ENCODE data around the gene C10orf90. TPM values are rescaled to one million over a fixed set of nuclear protein-coding genes. Genes with fewer than 3 reads are reported as not detected.
"Not testable (repeated sequence)": the region's sequence is repeated elsewhere in the genome, so short reads cannot be mapped to it uniquely, and the experiment has no call there.

C10orf90 gene
- total RNA-seq, 2 donors from 2014 or later: not detected

GRCh38 chr10:126561294-126561920 is 109.1 kb downstream of the C10orf90 start:
- Mint-ChIP-seq H3K27me3 (peaks cover 0 to 2% of the 10 kb centered on the region in 2 donors), H3K4me3 (no peak overlapping the region), H3K9me3 (no peaks in the 10 kb centered on the region), H3K4me1 (ENCODE audit: low read depth in 2 of 2) (no peaks in the 10 kb centered on the region), H3K36me3 (no peaks in the 10 kb centered on the region), H3K27ac (no peak overlapping the region)
- ATAC-seq: no peak
- DNase-seq (ENCODE audit: low spot score): no peak

DNA sequence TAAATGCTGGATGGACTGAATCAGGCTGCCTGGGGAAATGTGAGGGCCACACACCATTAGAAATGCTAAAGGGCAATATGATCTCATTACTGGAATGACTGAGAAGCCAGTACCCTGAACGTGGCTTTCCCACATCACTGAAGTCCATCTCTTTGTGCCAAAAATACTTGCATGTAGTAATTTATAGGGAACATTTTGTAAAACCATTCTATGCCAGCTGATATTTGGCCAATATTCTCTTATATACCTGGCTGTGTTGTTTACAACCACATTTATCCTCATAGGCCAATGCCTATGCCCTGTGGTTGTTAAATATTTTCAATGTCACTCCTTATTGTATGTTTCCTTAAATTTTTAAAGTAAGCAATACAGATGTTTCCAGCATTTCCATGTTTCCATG is 111.6 kb downstream of the C10orf90 start:
- Mint-ChIP-seq H3K9me3 (no peaks in the 10 kb centered on the region), H3K36me3 (no peaks in the 10 kb centered on the region), H3K27me3 (peaks cover 0 to 2% of the 10 kb centered on the region in 2 donors), H3K27ac (no peak overlapping the region), H3K4me3 (no peak overlapping the region), H3K4me1 (ENCODE audit: low read depth in 2 of 2) (no peaks in the 10 kb centered on the region)
- no peak for ATAC-seq
- no peak for DNase-seq (ENCODE audit: low spot score)

GRCh38 chr10:126551202-126551601 is 119.3 kb downstream of the C10orf90 start:
- no peaks in the 10 kb centered on the region for H3K9me3 Mint-ChIP-seq
- H3K27ac Mint-ChIP-seq: no peak overlapping the region
- H3K4me1 Mint-ChIP-seq (ENCODE audit: low read depth in 2 of 2): no peaks in the 10 kb centered on the region
- ATAC-seq: no peak
- DNase-seq (ENCODE audit: low spot score): no peak
- H3K4me3 Mint-ChIP-seq: no peak overlapping the region
- H3K36me3 Mint-ChIP-seq: no peaks in the 10 kb centered on the region
- peaks cover 4 to 8% of the 10 kb centered on the region in 2 donors for H3K27me3 Mint-ChIP-seq

DNA sequence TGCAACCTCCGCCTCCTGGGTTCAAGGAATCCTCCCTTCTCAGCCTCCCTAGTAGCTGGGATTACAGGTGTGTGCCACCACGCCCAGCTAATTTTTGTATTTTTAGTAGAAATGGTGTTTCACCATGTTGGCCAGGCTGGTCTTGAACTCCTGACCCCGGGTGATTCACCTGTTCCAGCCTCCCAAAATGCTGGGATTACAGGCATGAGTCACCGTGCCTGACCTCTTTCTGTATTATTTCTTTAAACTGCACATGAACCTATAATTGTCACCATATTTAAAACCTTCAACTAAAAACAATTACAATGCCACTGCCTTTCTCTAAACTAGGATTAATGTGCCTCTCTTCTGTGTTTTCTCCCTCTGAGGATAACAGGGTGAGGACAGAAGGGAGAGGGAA is 119.9 kb downstream of the C10orf90 start:
- H3K4me3 Mint-ChIP-seq; DNase-seq (ENCODE audit: low spot score); ATAC-seq; H3K4me1 Mint-ChIP-seq (ENCODE audit: low read depth in 2 of 2); H3K27ac Mint-ChIP-seq; H3K9me3 Mint-ChIP-seq; H3K36me3 Mint-ChIP-seq: not testable (repeated sequence)
- H3K27me3 Mint-ChIP-seq: peaks cover 8 to 10% of the 10 kb centered on the region in 2 donors

DNA sequence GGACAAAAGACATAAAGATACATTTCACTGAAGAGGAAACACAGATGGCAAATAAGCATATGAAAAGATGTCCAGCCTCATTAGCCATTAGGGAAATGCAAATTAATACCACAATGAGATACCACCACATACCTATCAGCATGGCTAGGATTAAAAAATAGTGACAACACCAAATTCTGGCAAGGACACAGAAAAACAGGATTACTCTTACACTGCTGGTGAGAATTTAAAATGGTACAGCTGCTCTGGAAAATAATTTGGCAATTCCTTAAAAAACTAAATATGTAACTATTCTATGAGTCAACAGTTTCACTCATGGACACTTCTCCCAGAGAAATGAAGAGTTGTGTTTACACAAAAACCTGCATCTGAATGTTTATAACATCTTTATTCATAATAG is 121.1 kb downstream of the C10orf90 start:
- Mint-ChIP-seq H3K27ac (no peak overlapping the region), H3K4me3 (no peak overlapping the region), H3K4me1 (ENCODE audit: low read depth in 2 of 2) (no peaks in the 10 kb centered on the region), H3K9me3 (no peaks in the 10 kb centered on the region), H3K27me3 (peaks cover 9 to 15% of the 10 kb centered on the region in 2 donors), H3K36me3 (no peaks in the 10 kb centered on the region)
- no peak for ATAC-seq
- DNase-seq (ENCODE audit: low spot score): no peak

DNA sequence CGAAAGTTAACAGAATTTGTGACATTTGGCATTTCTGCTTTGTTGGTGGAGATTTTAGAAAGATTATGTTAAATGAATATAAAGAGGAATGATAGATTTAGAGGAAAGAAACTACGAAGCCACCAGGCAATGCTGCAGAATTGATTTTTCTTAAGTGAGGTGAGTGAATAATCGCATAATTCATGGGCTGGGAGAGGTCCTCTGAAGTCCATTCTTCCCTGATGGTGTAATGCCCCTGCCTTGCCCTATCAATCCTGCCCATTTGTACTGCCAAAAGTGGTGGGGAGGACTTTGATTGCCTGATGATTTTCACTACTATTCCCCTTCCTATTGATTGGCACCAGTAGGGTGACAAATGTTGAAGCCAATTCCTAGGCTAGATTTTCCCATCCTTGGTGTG is 125.9 kb downstream of the C10orf90 start:
- no peak for DNase-seq (ENCODE audit: low spot score)
- Mint-ChIP-seq H3K27ac (no peak overlapping the region), H3K4me3 (no peak overlapping the region), H3K36me3 (no peaks in the 10 kb centered on the region), H3K9me3 (no peaks in the 10 kb centered on the region), H3K27me3 (peaks cover 14 to 21% of the 10 kb centered on the region in 2 donors), H3K4me1 (ENCODE audit: low read depth in 2 of 2) (no peaks in the 10 kb centered on the region)
- ATAC-seq: no peak

DNA sequence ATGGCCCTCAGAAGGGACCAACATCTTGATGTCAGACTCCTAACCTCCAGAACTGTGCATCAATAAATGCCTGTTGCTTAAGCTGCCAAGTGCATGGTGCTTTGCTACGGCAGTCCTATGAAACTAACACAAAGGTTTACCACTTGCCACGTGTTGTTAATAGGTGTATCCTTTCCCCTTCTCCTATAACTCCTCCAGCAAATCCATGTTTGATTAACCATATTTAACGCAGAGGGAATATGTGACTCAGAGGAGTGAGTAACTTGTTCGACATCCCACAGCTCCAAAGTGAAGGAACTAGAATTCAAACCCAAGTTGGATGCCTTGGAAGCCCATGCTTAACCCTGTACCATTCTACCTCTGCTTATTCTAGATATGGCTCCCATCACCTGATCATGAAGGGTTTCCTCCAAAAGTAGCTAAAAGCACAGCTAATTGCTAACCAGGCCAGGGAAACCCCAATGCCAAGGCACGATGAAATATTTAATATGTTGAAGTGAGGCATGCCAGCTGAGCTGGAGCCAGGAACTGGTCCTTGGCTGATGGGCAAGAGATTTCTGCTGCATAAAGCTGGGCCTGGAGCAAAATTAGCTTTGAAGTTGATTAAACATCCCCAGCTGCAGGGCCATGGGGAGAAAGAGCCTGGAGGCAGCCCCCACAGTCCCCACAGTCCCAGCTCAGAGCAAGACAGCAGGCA is 131.9 kb downstream of the C10orf90 start:
- H3K4me1 Mint-ChIP-seq (ENCODE audit: low read depth in 2 of 2): no peaks in the 10 kb centered on the region
- ATAC-seq: no peak
- H3K27me3 Mint-ChIP-seq: peaks cover 10% of the 10 kb centered on the region in 2 donors
- no peak overlapping the region for H3K27ac Mint-ChIP-seq
- no peak overlapping the region for H3K4me3 Mint-ChIP-seq
- DNase-seq (ENCODE audit: low spot score): no peak
- no peaks in the 10 kb centered on the region for H3K36me3 Mint-ChIP-seq
- H3K9me3 Mint-ChIP-seq: no peaks in the 10 kb centered on the region

- DNase-seq (ENCODE audit: low spot score) (no peak), ATAC-seq (no peak)
- Mint-ChIP-seq H3K4me3 (no peak overlapping the region), H3K36me3 (no peaks in the 10 kb centered on the region), H3K4me1 (ENCODE audit: low read depth in 2 of 2) (no peaks in the 10 kb centered on the region), H3K9me3 (no peaks in the 10 kb centered on the region), H3K27ac (no peak overlapping the region), H3K27me3 (peaks cover 8 to 10% of the 10 kb centered on the region in 2 donors)
These were observed 133.8 kb downstream of the C10orf90 start for GRCh38 chr10:126536656-126537055.

GRCh38 chr10:126536148-126536547 is 134.3 kb downstream of the C10orf90 start:
- DNase-seq (ENCODE audit: low spot score) (no peak), ATAC-seq (peak in 1 of 2 donors; percentile 13)
- Mint-ChIP-seq H3K27ac (no peak overlapping the region), H3K27me3 (peaks cover 8 to 10% of the 10 kb centered on the region in 2 donors), H3K9me3 (no peaks in the 10 kb centered on the region), H3K36me3 (no peaks in the 10 kb centered on the region), H3K4me3 (no peak overlapping the region), H3K4me1 (ENCODE audit: low read depth in 2 of 2) (no peaks in the 10 kb centered on the region)

DNA sequence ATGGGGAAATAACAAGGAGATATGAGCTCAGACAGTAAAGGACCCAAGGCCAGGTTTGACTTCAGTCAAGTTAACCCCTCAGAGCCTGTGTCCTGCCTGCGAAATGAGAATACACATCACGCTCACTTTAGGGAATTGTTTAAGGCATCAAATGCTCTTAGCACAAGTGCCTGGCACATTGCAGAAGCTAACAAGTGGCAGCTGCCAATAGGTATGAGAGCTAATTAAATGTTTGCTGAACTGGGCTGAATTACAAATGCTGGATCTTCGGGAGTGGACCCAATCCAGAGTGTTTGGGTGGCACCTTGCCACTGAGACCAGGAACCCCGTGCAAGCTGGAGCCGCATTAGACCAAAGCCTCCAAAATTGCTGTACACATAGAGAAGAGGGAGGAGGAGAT is 136.8 kb downstream of the C10orf90 start:
- no peak overlapping the region for H3K4me3 Mint-ChIP-seq
- no peaks in the 10 kb centered on the region for H3K36me3 Mint-ChIP-seq
- no peaks in the 10 kb centered on the region for H3K9me3 Mint-ChIP-seq
- H3K27ac Mint-ChIP-seq: no peak overlapping the region
- peaks cover 0 to 8% of the 10 kb centered on the region in 2 donors for H3K27me3 Mint-ChIP-seq
- ATAC-seq (no peak), DNase-seq (ENCODE audit: low spot score) (no peak)
- no peaks in the 10 kb centered on the region for H3K4me1 Mint-ChIP-seq (ENCODE audit: low read depth in 2 of 2)

- H3K4me1 Mint-ChIP-seq (ENCODE audit: low read depth in 2 of 2): no peaks in the 10 kb centered on the region
- ATAC-seq (no peak), DNase-seq (ENCODE audit: low spot score) (no peak)
- no peaks in the 10 kb centered on the region for H3K36me3 Mint-ChIP-seq
- no peaks in the 10 kb centered on the region for H3K9me3 Mint-ChIP-seq
- H3K27me3 Mint-ChIP-seq: peaks cover 4 to 10% of the 10 kb centered on the region in 2 donors
- H3K27ac Mint-ChIP-seq: no peak overlapping the region
- H3K4me3 Mint-ChIP-seq: no peak overlapping the region
These were observed 142.1 kb downstream of the C10orf90 start for GRCh38 chr10:126528315-126528835.

DNA sequence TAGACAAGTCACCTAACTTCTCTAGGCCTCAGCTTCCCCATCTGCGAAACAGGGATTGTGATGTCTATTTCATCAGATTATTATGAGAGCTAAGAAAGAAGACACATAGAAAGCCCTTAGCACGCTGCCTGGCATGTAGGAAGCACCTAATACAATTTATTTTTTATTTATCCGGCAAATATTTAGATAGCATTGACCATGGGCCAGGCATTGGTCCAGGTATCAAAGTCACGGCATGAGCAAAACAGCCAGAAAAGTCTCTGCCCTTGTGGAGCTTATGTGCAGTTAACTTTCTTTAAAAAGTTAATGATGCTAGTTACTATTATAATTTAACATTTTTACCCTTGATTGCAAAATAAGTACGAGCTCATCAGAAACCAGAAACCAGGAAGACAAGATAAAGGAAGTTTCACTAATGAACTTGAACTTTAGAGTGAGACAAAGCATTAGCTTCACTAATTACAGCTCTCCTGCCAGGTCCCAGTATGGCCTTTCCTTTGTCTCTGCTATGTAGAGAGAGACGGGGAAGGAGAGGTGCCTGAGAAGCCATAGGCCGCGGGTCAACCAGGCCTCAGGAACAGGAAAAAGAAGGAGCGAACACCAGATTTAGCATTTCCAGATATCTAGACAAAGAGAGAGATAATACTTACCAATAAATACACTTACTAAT is 142.7 kb downstream of the C10orf90 start:
- ATAC-seq: no peak
- H3K9me3 Mint-ChIP-seq: no peaks in the 10 kb centered on the region
- DNase-seq (ENCODE audit: low spot score): no peak
- peaks cover 9 to 15% of the 10 kb centered on the region in 2 donors for H3K27me3 Mint-ChIP-seq
- no peak overlapping the region for H3K4me3 Mint-ChIP-seq
- H3K4me1 Mint-ChIP-seq (ENCODE audit: low read depth in 2 of 2): no peaks in the 10 kb centered on the region
- no peaks in the 10 kb centered on the region for H3K36me3 Mint-ChIP-seq
- H3K27ac Mint-ChIP-seq: no peak overlapping the region

DNA sequence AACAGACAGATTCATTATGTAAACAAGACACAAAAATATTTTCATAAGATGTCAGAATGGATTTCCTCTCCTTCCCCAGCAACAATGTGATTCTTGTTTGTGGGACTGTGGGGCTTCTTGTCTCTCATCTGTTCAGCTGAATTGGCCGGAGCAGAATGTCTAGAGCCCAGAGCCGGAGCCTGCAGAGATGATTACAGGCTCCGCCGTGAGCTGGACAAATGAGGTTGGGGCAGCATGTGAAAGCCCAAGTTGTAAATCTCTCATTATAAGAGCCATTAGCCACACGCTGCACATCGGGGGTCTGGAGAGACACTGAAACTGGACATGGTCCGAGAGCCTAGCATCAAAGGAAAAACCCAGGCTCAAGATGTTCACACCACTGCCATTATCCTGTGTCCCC is 145.2 kb downstream of the C10orf90 start:
- DNase-seq (ENCODE audit: low spot score) (no peak), ATAC-seq (no peak)
- no peak overlapping the region for H3K27ac Mint-ChIP-seq

DNA sequence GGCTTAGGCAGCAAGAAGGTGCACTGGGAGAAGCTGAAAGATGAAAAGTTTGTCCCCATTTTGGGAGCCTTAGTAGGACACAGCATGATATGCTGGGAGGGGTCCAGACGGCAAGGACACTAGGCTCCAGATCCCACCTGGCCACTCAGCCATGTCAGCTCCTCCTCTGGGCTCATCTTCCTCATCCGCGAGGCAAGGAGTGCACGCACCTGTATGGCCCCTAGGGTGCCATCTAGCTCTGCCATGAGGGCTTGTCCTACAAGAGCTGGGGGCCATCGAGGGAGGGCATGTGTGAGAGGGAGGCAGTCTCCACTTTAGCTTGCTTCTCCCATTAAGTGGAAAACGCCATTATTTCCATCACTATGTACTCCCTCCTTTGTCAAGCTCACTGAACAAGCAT is 146.0 kb downstream of the C10orf90 start:
- no peak for DNase-seq (ENCODE audit: low spot score)
- H3K27ac Mint-ChIP-seq: no peak overlapping the region
- no peaks in the 10 kb centered on the region for H3K9me3 Mint-ChIP-seq
- H3K27me3 Mint-ChIP-seq: peaks cover 9 to 12% of the 10 kb centered on the region in 2 donors
- ATAC-seq: peak in 1 of 2 donors; percentile 55
- no peaks in the 10 kb centered on the region for H3K36me3 Mint-ChIP-seq
- no peaks in the 10 kb centered on the region for H3K4me1 Mint-ChIP-seq (ENCODE audit: low read depth in 2 of 2)
- no peak overlapping the region for H3K4me3 Mint-ChIP-seq

More for the DNA sequence above, 145.2 kb downstream of the C10orf90 start:
- H3K36me3 Mint-ChIP-seq: no peaks in the 10 kb centered on the region
- H3K4me3 Mint-ChIP-seq: no peak overlapping the region
- no peaks in the 10 kb centered on the region for H3K9me3 Mint-ChIP-seq
- H3K4me1 Mint-ChIP-seq (ENCODE audit: low read depth in 2 of 2): no peaks in the 10 kb centered on the region
- H3K27me3 Mint-ChIP-seq: peaks cover 9 to 12% of the 10 kb centered on the region in 2 donors

All from natural killer cell treated with Interleukin-12 subunit alpha and Interleukin-12 subunit beta and Interleukin-15 and Interleukin-18, amount 100 ng/mL, for 72 hours (primary cell).